ENCODE data around the gene FAM185A. TPM values are rescaled to one million over a fixed set of nuclear protein-coding genes. Genes with fewer than 3 reads are reported as not detected.
"Not testable (repeated sequence)": the region's sequence is repeated elsewhere in the genome, so short reads cannot be mapped to it uniquely, and the experiment has no call there.

The FAM185A gene
- total RNA-seq, 1 donor from 2014 or later, result 5.8 TPM

GRCh38 chr7:102836191-102836919 lies 87.6 kb downstream of the FAM185A start:
- POLR2A ChIA-PET, result no interaction called here
- Mint-ChIP-seq H3K4me3 (no peak overlapping the region), H3K27ac (no peak overlapping the region), H3K27me3 (no peaks in the 10 kb centered on the region), H3K9me3 (no peaks in the 10 kb centered on the region), H3K4me1 (no peaks in the 10 kb centered on the region), H3K36me3 (ENCODE audit: low read depth) (no peaks in the 10 kb centered on the region)
- DNase-seq, result no peak
- intact Hi-C loops (cut with micrococcal nuclease), result no loop called here
- CTCF ChIA-PET, result no interaction called here
- no peak for TF ChIP-seq CTCF (IDR thresholded peaks at IDR 0.05)
- no peak for ATAC-seq (ENCODE audit: low read depth)

GRCh38 chr7:102836977-102837376 lies 88.2 kb downstream of the FAM185A start:
- TF ChIP-seq CTCF (IDR thresholded peaks at IDR 0.05), result no peak
- Mint-ChIP-seq H3K9me3 (no peaks in the 10 kb centered on the region), H3K27me3 (no peaks in the 10 kb centered on the region), H3K4me3 (no peak overlapping the region), H3K4me1 (no peaks in the 10 kb centered on the region), H3K27ac (no peak overlapping the region), H3K36me3 (ENCODE audit: low read depth) (no peaks in the 10 kb centered on the region)
- ChIA-PET POLR2A (no interaction called here), CTCF (no interaction called here)
- intact Hi-C loops (cut with micrococcal nuclease), result no loop called here
- ATAC-seq (ENCODE audit: low read depth) (no peak), DNase-seq (no peak)

- ATAC-seq (ENCODE audit: low read depth), result no peak
- H3K4me1 Mint-ChIP-seq, result no peaks in the 10 kb centered on the region
- no peaks in the 10 kb centered on the region for H3K36me3 Mint-ChIP-seq (ENCODE audit: low read depth)
- no peak overlapping the region for H3K27ac Mint-ChIP-seq
- CTCF ChIA-PET, result no interaction called here
- no peak overlapping the region for H3K4me3 Mint-ChIP-seq
- TF ChIP-seq CTCF (IDR thresholded peaks at IDR 0.05), result no peak
- intact Hi-C loops (cut with micrococcal nuclease), result no loop called here
- DNase-seq, result no peak
- H3K9me3 Mint-ChIP-seq, result no peaks in the 10 kb centered on the region
- POLR2A ChIA-PET, result no interaction called here
- no peaks in the 10 kb centered on the region for H3K27me3 Mint-ChIP-seq
These were observed 89.0 kb downstream of the FAM185A start for GRCh38 chr7:102837802-102838201.

- DNase-seq; H3K27ac Mint-ChIP-seq; H3K4me3 Mint-ChIP-seq; H3K4me1 Mint-ChIP-seq; intact Hi-C loops (cut with micrococcal nuclease); CTCF ChIA-PET; H3K9me3 Mint-ChIP-seq; H3K27me3 Mint-ChIP-seq; H3K36me3 Mint-ChIP-seq (ENCODE audit: low read depth); ATAC-seq (ENCODE audit: low read depth); POLR2A ChIA-PET: not testable (repeated sequence)
These were observed 89.8 kb downstream of the FAM185A start for GRCh38 chr7:102838572-102839101.

GRCh38 chr7:102840404-102840803 lies 91.6 kb downstream of the FAM185A start:
- no peaks in the 10 kb centered on the region for H3K4me1 Mint-ChIP-seq
- ChIA-PET POLR2A (no interaction called here), CTCF (no interaction called here)
- intact Hi-C loops (cut with micrococcal nuclease), result no loop called here
- H3K27me3 Mint-ChIP-seq, result no peaks in the 10 kb centered on the region
- H3K27ac Mint-ChIP-seq, result no peak overlapping the region
- H3K9me3 Mint-ChIP-seq, result no peaks in the 10 kb centered on the region
- no peak for TF ChIP-seq CTCF (IDR thresholded peaks at IDR 0.05)
- ATAC-seq (ENCODE audit: low read depth) (no peak), DNase-seq (no peak)
- H3K36me3 Mint-ChIP-seq (ENCODE audit: low read depth), result no peaks in the 10 kb centered on the region
- H3K4me3 Mint-ChIP-seq, result no peak overlapping the region

GRCh38 chr7:102841290-102841689 lies 92.5 kb downstream of the FAM185A start:
- no peak for ATAC-seq (ENCODE audit: low read depth)
- Mint-ChIP-seq H3K9me3 (no peaks in the 10 kb centered on the region), H3K4me3 (no peak overlapping the region), H3K27ac (no peak overlapping the region), H3K36me3 (ENCODE audit: low read depth) (no peaks in the 10 kb centered on the region), H3K27me3 (no peaks in the 10 kb centered on the region), H3K4me1 (no peaks in the 10 kb centered on the region)
- intact Hi-C loops (cut with micrococcal nuclease), result no loop called here
- TF ChIP-seq CTCF (IDR thresholded peaks at IDR 0.05), result no peak
- DNase-seq, result no peak
- POLR2A ChIA-PET, result no interaction called here
- CTCF ChIA-PET, result no interaction called here

Measured in activated B cell treated with CpG ODN at 0.5 μM for 24 hours (primary cell).